Activated CD8-positive, alpha-beta T cell treated with anti-CD3 and anti-CD28 coated beads for 36 hours (primary cell): ENCODE measurements around the gene NRROS. TPM values are rescaled to one million over a fixed set of nuclear protein-coding genes. Genes with fewer than 3 reads are reported as not detected.

Experiments
- ATAC-seq: fragments of 200-7000 bp; cut with Tn5 transposase; one replicate; pipeline ENCODE4 v1.10.0; 2021; ENCODE audit warnings: mild to moderate bottlenecking, moderate library complexity
- CTCF ChIA-PET: fragments of 350-600 bp; sonication (Branson Sonifier 250); formaldehyde crosslinking; loops from one replicate; lab custom pipeline; 2021; ENCODE audit warnings: antibody characterized with exemption; lab: Charles Lee
- POLR2A ChIA-PET: fragments of 350-600 bp; sonication (Branson Sonifier 250); formaldehyde crosslinking; loops from one replicate; lab custom pipeline; 2021; ENCODE audit warnings: antibody characterized with exemption; lab: Charles Lee
- DNase-seq: peaks from one replicate; pipeline ENCODE4 v3.0.0-alpha.2; 2020
- H3K27ac Mint-ChIP-seq: one replicate; pipeline ENCODE4 v1.8.0; 2021; ENCODE audit warnings: mild to moderate bottlenecking, mixed read lengths
- H3K27me3 Mint-ChIP-seq: one replicate; pipeline ENCODE4 v1.8.0; 2021; ENCODE audit warnings: mixed read lengths
- H3K36me3 Mint-ChIP-seq: one replicate; pipeline ENCODE4 v1.8.0; 2021; ENCODE audit warnings: low read depth, mixed read lengths
- H3K4me1 Mint-ChIP-seq: one replicate; pipeline ENCODE4 v1.8.0; 2021; ENCODE audit warnings: low read depth, mixed read lengths
- H3K4me3 Mint-ChIP-seq: one replicate; pipeline ENCODE4 v1.8.0; 2021; ENCODE audit warnings: mild to moderate bottlenecking, moderate library complexity, mixed read lengths
- H3K9me3 Mint-ChIP-seq: one replicate; pipeline ENCODE4 v1.8.0; 2021; ENCODE audit warnings: mixed read lengths
- intact Hi-C: fragments of 100-400 bp; cut with micrococcal nuclease; formaldehyde crosslinking; loops from one replicate; pipeline ENCODE4 v1.10.0; 2022
- total RNA-seq, 2 experiments: library from RNA; stranded (reverse); gene quantifications; one replicate each; pipeline ENCODE4 v1.2.3, GENCODE V29; 2021
- TF ChIP-seq, protein P1 (sequence below): fragments of 200-600 bp; IDR thresholded peaks from one replicate; pipeline ENCODE4 v1.8.0; 2022; ENCODE audit warnings: antibody characterized with exemption, mild to moderate bottlenecking

The NRROS gene
- total RNA-seq, 2 experiments from 2014 or later = 24.2 to 26.5 TPM

DNA sequence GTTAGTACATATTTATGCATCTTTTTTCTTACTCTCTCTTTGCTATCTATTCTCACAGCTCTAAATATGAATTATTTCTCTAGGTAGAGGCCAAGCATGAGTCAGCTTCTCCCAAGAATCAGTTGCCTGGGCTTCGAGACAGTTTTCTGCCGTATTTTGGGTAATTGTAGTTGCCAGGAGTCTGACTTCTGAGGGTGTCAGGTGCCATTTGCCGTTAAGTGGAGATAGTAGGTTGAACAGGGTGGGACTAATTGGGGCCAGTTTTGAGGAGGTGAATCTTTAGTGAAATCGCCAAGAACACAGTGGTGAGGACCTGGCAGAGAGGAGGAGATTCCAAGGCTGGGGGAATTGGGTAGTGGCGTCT lies 7.8 kb upstream of the NRROS start:
- no peaks in the 10 kb centered on the region for H3K36me3 Mint-ChIP-seq
- POLR2A ChIA-PET = interaction anchor here (0.7 to 7.2 kb wide), 14 partner anchors 9 to 310 kb away, joined by 3 to 49 read pairs (median 4); partner anchors contain the start of gene NRROS
- H3K9me3 Mint-ChIP-seq = no peaks in the 10 kb centered on the region
- CTCF ChIA-PET = interaction anchor here (0.7 to 2.3 kb wide), 8 partner anchors 10 to 53 kb away, joined by 3 to 11 read pairs (median 4); no protein-coding TSS in a partner anchor
- peak; percentile 4 for ATAC-seq
- peak overlapping the region; percentile 95 for H3K27ac Mint-ChIP-seq
- peak overlapping the region; percentile 79 for H3K4me3 Mint-ChIP-seq
- TF ChIP-seq, protein P1, sequence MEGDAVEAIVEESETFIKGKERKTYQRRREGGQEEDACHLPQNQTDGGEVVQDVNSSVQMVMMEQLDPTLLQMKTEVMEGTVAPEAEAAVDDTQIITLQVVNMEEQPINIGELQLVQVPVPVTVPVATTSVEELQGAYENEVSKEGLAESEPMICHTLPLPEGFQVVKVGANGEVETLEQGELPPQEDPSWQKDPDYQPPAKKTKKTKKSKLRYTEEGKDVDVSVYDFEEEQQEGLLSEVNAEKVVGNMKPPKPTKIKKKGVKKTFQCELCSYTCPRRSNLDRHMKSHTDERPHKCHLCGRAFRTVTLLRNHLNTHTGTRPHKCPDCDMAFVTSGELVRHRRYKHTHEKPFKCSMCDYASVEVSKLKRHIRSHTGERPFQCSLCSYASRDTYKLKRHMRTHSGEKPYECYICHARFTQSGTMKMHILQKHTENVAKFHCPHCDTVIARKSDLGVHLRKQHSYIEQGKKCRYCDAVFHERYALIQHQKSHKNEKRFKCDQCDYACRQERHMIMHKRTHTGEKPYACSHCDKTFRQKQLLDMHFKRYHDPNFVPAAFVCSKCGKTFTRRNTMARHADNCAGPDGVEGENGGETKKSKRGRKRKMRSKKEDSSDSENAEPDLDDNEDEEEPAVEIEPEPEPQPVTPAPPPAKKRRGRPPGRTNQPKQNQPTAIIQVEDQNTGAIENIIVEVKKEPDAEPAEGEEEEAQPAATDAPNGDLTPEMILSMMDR = no peak
- H3K4me1 Mint-ChIP-seq = peaks cover 53% of the 10 kb centered on the region
- DNase-seq = peak; percentile 26
- intact Hi-C loops = no loop called here
- no peaks in the 10 kb centered on the region for H3K27me3 Mint-ChIP-seq

DNA sequence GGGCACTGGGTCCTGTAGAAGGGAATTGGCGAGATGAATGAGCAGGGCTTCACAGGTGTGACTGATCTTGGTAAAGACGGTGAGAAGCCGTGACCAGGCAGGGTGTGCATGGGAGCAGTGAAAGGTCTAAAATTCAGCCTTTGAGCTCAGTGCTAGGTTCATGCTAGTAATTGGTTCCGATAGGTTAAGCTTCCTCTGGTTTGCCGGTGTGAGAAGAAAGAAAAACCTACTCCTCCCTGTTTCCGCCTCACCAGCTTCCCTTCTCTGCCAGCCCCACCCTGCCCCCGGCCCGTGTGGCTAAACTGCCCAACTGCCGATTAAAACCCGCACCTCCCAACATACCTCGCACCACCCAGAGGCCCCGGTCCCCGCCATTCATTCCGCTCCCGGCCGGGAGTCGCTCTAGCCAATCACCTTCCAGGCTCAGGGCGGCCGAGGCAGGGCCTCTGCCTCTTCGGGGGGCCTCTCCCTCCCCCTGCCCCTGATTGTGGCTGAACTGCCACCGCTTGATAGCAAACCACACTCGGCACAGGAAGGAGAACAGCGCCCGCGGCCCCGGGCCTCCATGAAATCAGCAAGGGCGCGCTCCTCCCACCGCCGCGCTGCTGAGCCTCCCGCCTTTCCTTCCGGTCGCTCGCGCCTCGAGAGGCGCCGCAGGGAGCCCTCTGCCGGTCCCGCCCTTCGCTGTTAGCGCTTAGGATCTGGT lies 7.3 kb upstream of the NRROS start:
- ChIA-PET CTCF (interaction anchor here (0.7 to 2.3 kb wide), 8 partner anchors 9 to 53 kb away, joined by 3 to 11 read pairs (median 4); no protein-coding TSS in a partner anchor), POLR2A (interaction anchor here (0.5 to 7.2 kb wide), 15 partner anchors 8 to 310 kb away, joined by 3 to 49 read pairs (median 4); partner anchors contain the start of gene NRROS)
- no peaks in the 10 kb centered on the region for H3K36me3 Mint-ChIP-seq
- DNase-seq = peak; percentile 96
- H3K9me3 Mint-ChIP-seq = no peaks in the 10 kb centered on the region
- H3K4me3 Mint-ChIP-seq = peak overlapping the region; percentile 79
- intact Hi-C loops = no loop called here
- no peaks in the 10 kb centered on the region for H3K27me3 Mint-ChIP-seq
- H3K4me1 Mint-ChIP-seq = peaks cover 49% of the 10 kb centered on the region
- H3K27ac Mint-ChIP-seq = peak overlapping the region; percentile 95
- peak; percentile 83 for ATAC-seq
- TF ChIP-seq, protein P1 = peak; percentile 24

DNA sequence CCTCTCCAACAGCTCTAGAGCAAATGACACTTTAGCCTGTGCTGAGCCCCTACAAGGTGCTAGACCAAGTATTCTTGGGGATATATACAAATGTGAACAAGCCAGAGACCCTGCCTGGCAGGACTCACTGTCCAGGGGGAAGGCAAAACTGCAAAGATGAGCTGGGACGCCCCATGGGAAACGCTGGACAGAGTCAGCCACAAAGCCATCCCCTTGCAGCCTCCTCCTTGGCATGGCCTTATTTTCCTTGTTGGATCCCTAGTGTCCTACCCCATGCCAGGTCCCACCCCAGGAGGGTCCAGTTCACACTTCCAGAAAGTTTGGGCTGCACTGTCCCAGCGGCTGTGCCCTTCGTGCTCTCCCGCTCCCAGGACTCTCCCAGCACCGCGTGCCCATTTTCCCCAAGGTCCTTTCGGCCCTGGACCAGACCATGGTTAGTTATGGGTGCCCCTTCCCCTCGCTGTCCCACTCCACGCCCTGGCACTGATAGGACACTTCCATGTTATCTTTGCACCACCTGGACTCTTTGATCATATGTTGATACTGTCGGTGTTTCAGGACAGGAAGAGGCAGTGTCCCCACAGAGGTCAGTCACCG lies 5.8 kb upstream of the NRROS start:
- TF ChIP-seq, protein P1 = no peak
- DNase-seq = no peak
- Mint-ChIP-seq H3K36me3 (no peaks in the 10 kb centered on the region), H3K4me1 (peaks cover 46% of the 10 kb centered on the region), H3K4me3 (peak overlapping the region; percentile 79), H3K27ac (peak overlapping the region; percentile 70), H3K27me3 (no peaks in the 10 kb centered on the region), H3K9me3 (no peaks in the 10 kb centered on the region)
- intact Hi-C loops = no loop called here
- POLR2A ChIA-PET = interaction anchor here (1.1 kb wide), 1 partner anchor 141 kb away, joined by 3 read pairs; no protein-coding TSS in a partner anchor
- ATAC-seq = no peak
- CTCF ChIA-PET = interaction anchor here (0.7 to 2.3 kb wide), 3 partner anchors 8 to 51 kb away, joined by 3 to 9 read pairs (median 5); no protein-coding TSS in a partner anchor

DNA sequence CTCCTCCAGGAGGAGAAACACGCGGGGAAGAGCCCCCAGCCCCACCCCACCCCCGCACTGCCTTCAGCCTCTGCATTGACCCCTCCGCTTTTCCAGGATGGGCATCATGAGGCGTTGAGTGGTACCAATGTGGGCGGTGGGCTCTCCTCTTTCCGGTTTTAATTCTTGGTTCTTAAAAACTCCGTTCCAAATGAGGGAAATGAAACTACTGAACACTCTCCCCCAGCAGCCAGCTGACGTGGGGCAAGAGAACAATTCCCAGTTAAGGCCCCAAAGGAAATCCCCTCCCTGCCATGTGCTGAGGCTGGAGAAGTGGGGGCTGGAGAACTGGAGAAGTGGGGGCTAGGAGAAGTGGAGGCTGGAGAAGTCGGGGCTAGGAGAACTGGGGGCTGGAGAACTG lies 5.3 kb upstream of the NRROS start:
- ChIA-PET CTCF (interaction anchor here (0.7 kb wide), 1 partner anchor 25 kb away, joined by 3 read pairs; no protein-coding TSS in a partner anchor), POLR2A (interaction anchor here (1.1 kb wide), 1 partner anchor 140 kb away, joined by 3 read pairs; no protein-coding TSS in a partner anchor)
- intact Hi-C loops = no loop called here

More for the DNA sequence above, 5.3 kb upstream of the NRROS start:
- DNase-seq = no peak
- H3K4me3 Mint-ChIP-seq = no peak overlapping the region
- no peaks in the 10 kb centered on the region for H3K27me3 Mint-ChIP-seq
- no peaks in the 10 kb centered on the region for H3K9me3 Mint-ChIP-seq
- no peak overlapping the region for H3K27ac Mint-ChIP-seq
- H3K36me3 Mint-ChIP-seq = no peaks in the 10 kb centered on the region
- TF ChIP-seq, protein P1 = no peak
- no peak for ATAC-seq
- H3K4me1 Mint-ChIP-seq = peaks cover 52% of the 10 kb centered on the region
